HAP-1 (cell line): ENCODE data around the gene MTURN.
"Not testable (repeated sequence)": the region's sequence is repeated elsewhere in the genome, so short reads cannot be mapped to it uniquely, and the experiment has no call there.

Experiments used
- DNase-seq, 2 experiments: peaks; one replicate each; pipeline ENCODE4 v3.0.0-alpha.2; 2016 to 2020; ENCODE audit warnings: low spot score in 2 of 2
- H3K27me3 ChIP-seq: fragments of 250-450 bp; sonication (Bioruptor Pico); 2 replicates; pipeline ENCODE4 v1.5.1; 2020; ENCODE audit warnings: low read depth, mild to moderate bottlenecking, moderate library complexity
- H3K36me3 ChIP-seq: fragments of 250-450 bp; sonication (Bioruptor Pico); replicated peaks from 2 replicates; pipeline ENCODE4 v1.5.1; 2020; ENCODE audit warnings: mild to moderate bottlenecking
- H3K4me1 ChIP-seq: fragments of 250-450 bp; sonication (Bioruptor Pico); 2 replicates; pipeline ENCODE4 v1.5.1; 2020; ENCODE audit warnings: mild to moderate bottlenecking
- H3K4me3 ChIP-seq: fragments of 250-450 bp; sonication (Bioruptor Pico); 2 replicates; pipeline ENCODE4 v1.5.1; 2020; ENCODE audit warnings: mild to moderate bottlenecking, moderate library complexity
- H3K9me3 ChIP-seq: fragments of 250-450 bp; sonication (Bioruptor Pico); 2 replicates; pipeline ENCODE4 v1.5.1; 2020; ENCODE audit warnings: mild to moderate bottlenecking, moderate library complexity
- in situ Hi-C: fragments of 300-500 bp; cut with MboI; formaldehyde crosslinking; loops from 3 replicates; pipeline ENCODE4 v1.14.3; 2020; ENCODE audit warnings: low sequenced_read_pairs, inconsistent platforms, mixed read lengths

MTURN gene

DNA sequence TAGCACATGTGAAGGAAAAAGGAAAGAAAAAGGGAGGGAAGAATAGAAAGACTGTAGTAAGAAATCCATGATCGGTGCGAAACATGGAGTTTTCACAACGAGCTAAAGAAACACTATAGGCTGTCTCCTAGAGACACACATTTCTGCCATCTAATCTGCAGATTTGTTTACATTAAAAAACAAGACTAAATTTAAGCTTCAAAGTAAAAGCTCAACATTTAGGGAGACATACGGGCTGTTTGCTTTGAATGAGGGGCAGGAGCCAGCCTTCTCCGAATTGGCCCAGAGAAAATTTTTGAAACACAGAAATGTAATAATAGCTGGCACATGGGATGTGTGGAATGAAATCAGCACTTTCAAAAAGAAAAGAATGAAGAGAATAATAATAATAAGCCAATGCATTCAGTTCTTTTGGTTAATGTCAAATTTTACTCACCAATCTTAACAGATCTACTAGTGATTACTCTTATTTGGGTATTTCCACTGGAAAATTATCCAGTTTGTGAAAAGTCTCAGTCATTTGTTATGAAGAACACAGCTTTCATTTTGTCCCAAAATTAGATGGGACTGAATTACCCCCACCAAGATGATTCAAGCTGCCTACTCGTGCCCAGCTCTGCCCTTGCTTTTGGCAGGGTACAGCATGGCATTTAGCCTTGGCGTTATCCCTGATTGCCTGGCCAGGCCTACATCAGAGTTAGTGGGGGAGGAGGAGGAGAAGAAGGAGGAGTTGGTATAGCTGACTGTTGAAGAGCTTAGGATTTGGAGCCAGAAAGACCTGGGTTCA is 47.1 kb downstream of the MTURN start:
- in situ Hi-C loops: no loop called here

DNA sequence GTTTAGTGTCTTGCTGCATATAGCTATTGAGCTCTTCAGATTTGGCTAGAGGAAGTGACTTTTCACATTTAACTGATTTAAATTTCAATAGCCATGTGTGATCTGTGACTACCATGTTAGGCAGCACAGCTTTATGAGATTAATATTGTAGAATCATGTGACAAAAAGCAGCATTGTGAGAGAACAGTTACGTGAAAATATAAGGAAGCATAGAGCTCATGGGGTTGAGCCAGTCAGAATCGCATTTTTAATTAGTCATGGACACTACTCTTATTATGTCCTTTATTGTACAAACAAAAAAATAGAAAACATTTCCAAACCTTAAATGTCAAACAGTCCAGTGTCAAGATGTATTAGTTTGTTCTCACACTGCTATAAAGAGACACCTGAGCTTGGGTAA is 48.0 kb downstream of the MTURN start:
- in situ Hi-C loops: no loop called here
- no peaks in the 10 kb centered on the region for H3K36me3 ChIP-seq
- H3K4me3 ChIP-seq: no peak overlapping the region
- H3K27me3 ChIP-seq: no peaks in the 10 kb centered on the region
- H3K9me3 ChIP-seq: peaks cover 5% of the 10 kb centered on the region
- no peak for DNase-seq
- H3K4me1 ChIP-seq: no peaks in the 10 kb centered on the region

More for the DNA sequence above, 47.1 kb downstream of the MTURN start:
- no peak for DNase-seq
- no peaks in the 10 kb centered on the region for H3K27me3 ChIP-seq
- H3K4me1 ChIP-seq: no peaks in the 10 kb centered on the region
- H3K9me3 ChIP-seq: peaks cover 2% of the 10 kb centered on the region; the same call in 1 of the 2 replicates
- no peaks in the 10 kb centered on the region for H3K36me3 ChIP-seq
- H3K4me3 ChIP-seq: no peak overlapping the region

- H3K9me3 ChIP-seq: peaks cover 9% of the 10 kb centered on the region
- H3K36me3 ChIP-seq: no peaks in the 10 kb centered on the region
- no peak for DNase-seq
- no peaks in the 10 kb centered on the region for H3K4me1 ChIP-seq
- H3K4me3 ChIP-seq: no peak overlapping the region
- in situ Hi-C loops: no loop called here
- no peaks in the 10 kb centered on the region for H3K27me3 ChIP-seq
These were observed 49.1 kb downstream of the MTURN start for GRCh38 chr7:30183749-30184369.

- in situ Hi-C loops: no loop called here
These were observed 50.2 kb downstream of the MTURN start for GRCh38 chr7:30184791-30185487.

DNA sequence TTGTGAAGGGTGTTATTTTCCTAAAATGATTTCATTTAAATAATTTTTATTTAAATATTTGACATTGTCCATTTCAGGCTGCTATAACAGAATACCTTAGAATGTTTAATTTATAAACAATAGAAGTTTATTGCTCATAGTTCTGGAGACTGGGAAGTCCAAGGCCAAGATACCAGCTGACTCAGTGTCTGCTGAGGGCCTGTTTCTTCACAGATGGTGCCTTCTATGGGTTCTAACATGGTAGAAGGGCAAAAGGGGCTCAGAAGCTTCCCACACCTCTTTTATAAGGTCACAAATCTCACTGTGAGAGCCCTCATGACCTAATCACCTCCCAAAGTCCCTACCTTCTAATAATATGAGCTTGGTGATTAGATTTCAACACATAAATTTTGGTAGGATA is 50.7 kb downstream of the MTURN start:
- no peak overlapping the region for H3K4me3 ChIP-seq
- no peaks in the 10 kb centered on the region for H3K4me1 ChIP-seq
- in situ Hi-C loops: no loop called here
- H3K36me3 ChIP-seq: no peaks in the 10 kb centered on the region
- H3K9me3 ChIP-seq: peaks cover 9% of the 10 kb centered on the region
- DNase-seq: no peak
- no peaks in the 10 kb centered on the region for H3K27me3 ChIP-seq

More at GRCh38 chr7:30184791-30185487, 50.2 kb downstream of the MTURN start:
- H3K4me1 ChIP-seq: no peaks in the 10 kb centered on the region
- no peak overlapping the region for H3K4me3 ChIP-seq
- peaks cover 9% of the 10 kb centered on the region for H3K9me3 ChIP-seq
- DNase-seq: no peak
- H3K27me3 ChIP-seq: no peaks in the 10 kb centered on the region
- no peaks in the 10 kb centered on the region for H3K36me3 ChIP-seq

DNA sequence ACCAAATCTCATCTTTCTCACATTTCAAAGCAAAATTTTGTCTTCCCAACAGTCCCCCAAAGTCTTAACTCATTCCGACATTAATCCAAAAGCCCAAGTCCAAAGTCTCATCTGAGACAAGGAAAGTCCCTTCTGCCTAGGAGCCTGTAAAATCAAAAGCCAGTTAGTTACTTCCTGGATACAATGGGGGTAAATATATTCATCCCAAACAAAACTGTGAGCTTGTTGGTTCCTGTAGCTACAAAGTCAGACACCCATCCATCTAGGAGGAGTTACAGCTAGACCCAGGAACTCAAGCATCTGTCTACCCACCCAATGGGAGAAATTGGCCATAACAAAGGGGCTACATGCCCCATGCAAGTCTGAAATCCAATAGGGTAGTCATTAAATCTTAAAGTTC is 51.9 kb downstream of the MTURN start:
- Histone ChIP-seq H3K4me3 (no peak overlapping the region), H3K9me3 (peaks cover 11% of the 10 kb centered on the region), H3K36me3 (no peaks in the 10 kb centered on the region), H3K4me1 (no peaks in the 10 kb centered on the region), H3K27me3 (no peaks in the 10 kb centered on the region)
- DNase-seq: no peak
- in situ Hi-C loops: no loop called here

DNA sequence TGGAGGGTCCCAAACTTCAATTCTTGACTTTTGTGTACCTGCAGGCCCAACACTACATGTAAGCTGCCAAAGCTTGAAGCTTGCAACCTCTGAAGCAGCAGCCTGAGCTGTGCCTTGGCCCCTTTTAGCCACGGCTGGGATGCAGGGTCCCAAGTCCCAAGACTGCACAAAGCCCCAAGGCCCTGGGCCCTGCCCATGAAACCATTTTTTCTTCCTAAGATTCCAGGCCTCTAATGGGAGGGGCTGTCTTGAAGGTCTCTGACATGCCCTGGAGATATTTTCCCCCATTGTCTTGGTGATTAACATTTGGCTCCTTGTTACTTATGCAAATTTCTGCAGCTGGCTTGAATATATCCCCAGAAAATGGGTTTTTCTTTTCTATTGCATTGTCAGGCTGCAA is 52.7 kb downstream of the MTURN start:
- DNase-seq: peak in 1 of 2 experiments; percentile 21
- peaks cover 11% of the 10 kb centered on the region for H3K9me3 ChIP-seq
- H3K36me3 ChIP-seq: no peaks in the 10 kb centered on the region
- no peak overlapping the region for H3K4me3 ChIP-seq
- in situ Hi-C loops: no loop called here
- H3K27me3 ChIP-seq: no peaks in the 10 kb centered on the region
- no peaks in the 10 kb centered on the region for H3K4me1 ChIP-seq

DNA sequence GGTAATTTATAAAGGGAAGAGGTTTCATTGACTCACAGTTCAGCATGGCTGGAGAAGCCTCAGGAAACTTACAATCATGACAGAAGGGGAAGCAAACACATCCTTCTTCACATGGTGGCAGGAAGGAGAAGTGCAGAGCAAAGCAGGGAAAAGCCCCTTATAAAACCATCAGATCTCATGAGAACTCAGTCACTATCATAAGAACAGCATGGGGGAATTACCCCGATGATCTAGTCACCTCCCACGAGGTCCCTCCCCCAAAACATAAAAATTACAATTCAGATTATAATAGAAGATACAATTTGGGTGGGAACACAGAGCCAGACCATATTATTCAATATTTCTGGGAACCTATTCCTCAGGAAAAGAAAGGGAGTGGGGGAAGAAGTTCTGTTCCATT is 53.6 kb downstream of the MTURN start:
- H3K4me1 ChIP-seq, in situ Hi-C loops, H3K36me3 ChIP-seq, H3K27me3 ChIP-seq, DNase-seq, H3K4me3 ChIP-seq: not testable (repeated sequence)
- peaks cover 11% of the 10 kb centered on the region for H3K9me3 ChIP-seq

DNA sequence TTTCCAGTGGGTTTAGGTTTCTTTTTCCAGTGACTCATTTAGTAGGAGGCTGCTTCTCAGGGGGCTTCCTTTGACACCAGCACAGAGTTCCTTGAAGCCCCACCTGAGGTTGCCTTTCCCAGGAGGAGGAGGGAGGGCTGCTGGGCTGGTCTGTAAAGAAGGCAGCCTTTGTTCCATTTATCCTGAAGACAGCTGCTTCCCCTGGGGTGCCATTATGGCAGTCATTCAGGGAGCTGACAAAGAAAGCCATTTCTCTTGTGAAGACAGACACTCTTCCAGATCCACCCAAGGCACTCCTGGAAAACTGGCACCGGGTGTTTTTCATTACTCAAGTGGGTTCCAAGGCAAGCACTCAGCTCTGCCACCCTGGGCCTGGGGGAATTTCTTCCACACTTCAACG is 54.0 kb downstream of the MTURN start:
- Histone ChIP-seq H3K4me3 (no peak overlapping the region), H3K36me3 (no peaks in the 10 kb centered on the region), H3K4me1 (no peaks in the 10 kb centered on the region), H3K9me3 (peaks cover 11% of the 10 kb centered on the region), H3K27me3 (no peaks in the 10 kb centered on the region)
- DNase-seq: no peak
- in situ Hi-C loops: no loop called here

DNA sequence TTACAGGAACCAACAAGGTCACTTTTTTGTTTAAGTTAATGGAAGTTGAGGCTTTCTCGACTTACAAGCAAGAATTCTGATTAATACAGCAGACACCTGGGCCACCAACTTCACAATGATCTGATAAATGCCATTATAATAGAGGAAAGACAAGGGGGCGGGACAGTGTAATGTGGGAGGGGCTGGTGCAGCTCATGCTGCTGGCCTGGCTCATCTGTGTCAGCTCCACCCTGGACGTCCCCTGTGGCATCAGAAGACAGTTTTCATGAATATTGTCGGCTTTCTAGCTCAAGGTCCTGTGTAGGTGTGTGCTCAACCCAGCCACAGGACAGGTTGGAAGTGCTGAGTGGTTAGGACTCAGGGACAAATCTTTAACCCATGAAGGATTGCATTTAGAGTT is 57.0 kb downstream of the MTURN start:
- in situ Hi-C loops: no loop called here
- Histone ChIP-seq H3K27me3 (no peaks in the 10 kb centered on the region), H3K9me3 (peaks cover 27% of the 10 kb centered on the region)

DNA sequence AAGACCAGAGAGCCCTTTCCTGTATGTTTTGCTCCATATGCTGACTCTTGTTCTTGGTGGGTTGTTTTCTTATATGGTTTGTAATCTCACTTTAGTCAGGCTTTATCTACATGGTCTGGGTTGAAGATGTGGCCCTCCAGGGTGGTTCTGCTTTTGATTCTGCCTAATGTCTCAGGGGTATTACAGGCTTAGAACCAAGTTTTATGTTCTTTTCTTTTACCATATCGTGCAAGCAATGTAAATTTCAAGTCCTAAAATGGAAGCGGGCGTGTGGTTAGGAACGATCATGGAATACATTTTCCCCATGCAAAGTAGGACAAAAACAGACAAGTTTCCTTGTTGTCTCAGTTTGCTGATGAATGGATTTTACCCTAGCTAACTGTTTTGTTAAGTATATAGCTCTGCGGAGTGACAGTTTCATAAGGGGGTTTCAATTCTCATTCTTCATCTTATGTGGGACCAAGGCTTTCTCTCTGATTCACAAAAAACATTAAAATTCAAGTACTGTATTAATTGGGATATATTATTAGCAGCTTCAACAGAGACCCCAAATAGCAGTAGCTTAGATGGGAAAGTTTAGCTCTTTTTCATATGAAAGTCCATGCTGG is 58.7 kb downstream of the MTURN start:
- H3K9me3 ChIP-seq: peaks cover 21% of the 10 kb centered on the region
- H3K4me3 ChIP-seq: no peak overlapping the region
- H3K36me3 ChIP-seq: no peaks in the 10 kb centered on the region
- in situ Hi-C loops: no loop called here
- no peaks in the 10 kb centered on the region for H3K4me1 ChIP-seq
- no peaks in the 10 kb centered on the region for H3K27me3 ChIP-seq
- no peak for DNase-seq

More for the DNA sequence above, 57.0 kb downstream of the MTURN start:
- DNase-seq: no peak
- Histone ChIP-seq H3K36me3 (no peaks in the 10 kb centered on the region), H3K4me1 (no peaks in the 10 kb centered on the region), H3K4me3 (no peak overlapping the region)

- no peaks in the 10 kb centered on the region for H3K4me1 ChIP-seq
- H3K4me3 ChIP-seq: no peak overlapping the region
- H3K9me3 ChIP-seq: peaks cover 21% of the 10 kb centered on the region
- no peak for DNase-seq
- no peaks in the 10 kb centered on the region for H3K36me3 ChIP-seq
- in situ Hi-C loops: no loop called here
- no peaks in the 10 kb centered on the region for H3K27me3 ChIP-seq
These were observed 61.6 kb downstream of the MTURN start for GRCh38 chr7:30196408-30196807.

- Histone ChIP-seq H3K27me3 (no peaks in the 10 kb centered on the region), H3K36me3 (no peaks in the 10 kb centered on the region), H3K9me3 (peaks cover 21% of the 10 kb centered on the region), H3K4me3 (no peak overlapping the region), H3K4me1 (peaks cover 2% of the 10 kb centered on the region)
- no peak for DNase-seq
- in situ Hi-C loops: no loop called here
These were observed 62.7 kb downstream of the MTURN start for GRCh38 chr7:30197438-30197837.

DNA sequence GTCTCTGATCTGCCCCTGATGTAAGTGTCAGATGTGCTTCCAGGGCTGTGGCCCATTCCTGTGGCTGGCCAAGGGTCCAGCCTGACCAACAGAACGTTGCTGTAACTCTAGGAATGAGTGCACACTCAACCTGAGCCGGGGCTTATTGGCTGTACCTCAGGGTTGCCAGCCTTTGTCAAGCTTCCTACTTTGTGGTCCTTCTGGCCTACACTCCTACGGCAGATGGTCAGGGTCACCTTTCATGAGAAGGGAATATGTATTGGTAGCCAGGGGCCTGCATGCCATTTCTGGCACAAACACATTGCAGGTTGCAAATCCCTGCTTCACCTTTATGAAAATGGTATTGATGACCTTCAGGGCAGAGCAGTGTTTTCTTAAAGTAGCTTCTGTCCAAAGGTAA is 64.5 kb downstream of the MTURN start:
- in situ Hi-C loops: no loop called here
- H3K4me3 ChIP-seq: no peak overlapping the region
- H3K36me3 ChIP-seq: no peaks in the 10 kb centered on the region
- H3K27me3 ChIP-seq: no peaks in the 10 kb centered on the region
- peaks cover 21% of the 10 kb centered on the region for H3K9me3 ChIP-seq
- H3K4me1 ChIP-seq: peaks cover 11% of the 10 kb centered on the region
- DNase-seq: no peak
